Astrocyte of the spinal cord (primary cell): ENCODE results near the gene MACROH2A1.

Experiments
- DNase-seq: peaks from one replicate; pipeline ENCODE4 v3.0.0; 2011; ENCODE audit warnings: low read depth, low spot score
- H3K4me3 ChIP-seq: 2 replicates; pipeline ENCODE4 v1.5.1; 2011; ENCODE audit warnings: low read depth, mild to moderate bottlenecking, low read length, moderate library complexity
- in situ Hi-C: cut with HindIII; loops from 2 replicates; pipeline ENCODE4 v1.10.0; 2017; ENCODE audit warnings: low sequenced_read_pairs
- TF ChIP-seq, protein P1 (sequence below): IDR thresholded peaks from 2 replicates; pipeline ENCODE4 v1.5.1; 2012; ENCODE audit warnings: low read depth, mild to moderate bottlenecking, low read length, inconsistent platforms

MACROH2A1 gene

DNA sequence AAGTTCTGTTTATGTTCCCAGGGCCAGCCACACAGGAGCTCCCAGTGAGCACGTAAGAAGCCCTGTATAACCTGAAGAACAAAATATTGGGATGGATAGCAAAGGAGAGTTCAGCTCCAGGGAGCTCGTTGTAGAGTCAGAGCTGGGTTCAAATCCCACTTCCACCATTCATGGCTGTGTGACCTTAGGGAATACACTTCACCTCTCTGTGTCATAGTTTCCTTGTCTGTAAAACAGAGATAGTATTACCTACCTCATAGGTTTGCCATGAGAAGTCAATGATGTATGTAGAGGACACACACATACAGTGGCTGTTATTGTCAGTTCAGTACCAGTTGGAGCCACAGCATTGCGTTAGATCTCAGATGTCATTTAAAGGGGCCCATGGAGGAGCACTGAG is 67.4 kb downstream of the MACROH2A1 start:
- in situ Hi-C loops = no loop called here
- no peak overlapping the region for H3K4me3 ChIP-seq
- no peak for DNase-seq
- TF ChIP-seq, protein P1, sequence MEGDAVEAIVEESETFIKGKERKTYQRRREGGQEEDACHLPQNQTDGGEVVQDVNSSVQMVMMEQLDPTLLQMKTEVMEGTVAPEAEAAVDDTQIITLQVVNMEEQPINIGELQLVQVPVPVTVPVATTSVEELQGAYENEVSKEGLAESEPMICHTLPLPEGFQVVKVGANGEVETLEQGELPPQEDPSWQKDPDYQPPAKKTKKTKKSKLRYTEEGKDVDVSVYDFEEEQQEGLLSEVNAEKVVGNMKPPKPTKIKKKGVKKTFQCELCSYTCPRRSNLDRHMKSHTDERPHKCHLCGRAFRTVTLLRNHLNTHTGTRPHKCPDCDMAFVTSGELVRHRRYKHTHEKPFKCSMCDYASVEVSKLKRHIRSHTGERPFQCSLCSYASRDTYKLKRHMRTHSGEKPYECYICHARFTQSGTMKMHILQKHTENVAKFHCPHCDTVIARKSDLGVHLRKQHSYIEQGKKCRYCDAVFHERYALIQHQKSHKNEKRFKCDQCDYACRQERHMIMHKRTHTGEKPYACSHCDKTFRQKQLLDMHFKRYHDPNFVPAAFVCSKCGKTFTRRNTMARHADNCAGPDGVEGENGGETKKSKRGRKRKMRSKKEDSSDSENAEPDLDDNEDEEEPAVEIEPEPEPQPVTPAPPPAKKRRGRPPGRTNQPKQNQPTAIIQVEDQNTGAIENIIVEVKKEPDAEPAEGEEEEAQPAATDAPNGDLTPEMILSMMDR = no peak

DNA sequence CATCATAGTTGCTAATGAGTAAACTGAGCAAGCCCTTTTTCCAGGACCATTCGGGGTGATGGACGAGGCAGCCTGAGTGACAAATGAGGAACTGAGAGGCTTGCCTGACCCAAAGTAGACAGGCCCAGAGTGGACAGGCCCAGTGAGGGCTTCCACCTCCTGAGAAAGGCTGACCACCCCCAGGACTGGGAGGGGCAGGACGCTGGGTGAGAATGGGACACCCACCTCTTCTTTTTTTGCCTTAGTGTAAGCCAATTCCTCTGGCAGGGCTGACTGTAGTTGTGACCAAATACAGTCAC is 68.3 kb downstream of the MACROH2A1 start:
- TF ChIP-seq, protein P1 = no peak
- H3K4me3 ChIP-seq = no peak overlapping the region
- DNase-seq = no peak
- in situ Hi-C loops = no loop called here

DNA sequence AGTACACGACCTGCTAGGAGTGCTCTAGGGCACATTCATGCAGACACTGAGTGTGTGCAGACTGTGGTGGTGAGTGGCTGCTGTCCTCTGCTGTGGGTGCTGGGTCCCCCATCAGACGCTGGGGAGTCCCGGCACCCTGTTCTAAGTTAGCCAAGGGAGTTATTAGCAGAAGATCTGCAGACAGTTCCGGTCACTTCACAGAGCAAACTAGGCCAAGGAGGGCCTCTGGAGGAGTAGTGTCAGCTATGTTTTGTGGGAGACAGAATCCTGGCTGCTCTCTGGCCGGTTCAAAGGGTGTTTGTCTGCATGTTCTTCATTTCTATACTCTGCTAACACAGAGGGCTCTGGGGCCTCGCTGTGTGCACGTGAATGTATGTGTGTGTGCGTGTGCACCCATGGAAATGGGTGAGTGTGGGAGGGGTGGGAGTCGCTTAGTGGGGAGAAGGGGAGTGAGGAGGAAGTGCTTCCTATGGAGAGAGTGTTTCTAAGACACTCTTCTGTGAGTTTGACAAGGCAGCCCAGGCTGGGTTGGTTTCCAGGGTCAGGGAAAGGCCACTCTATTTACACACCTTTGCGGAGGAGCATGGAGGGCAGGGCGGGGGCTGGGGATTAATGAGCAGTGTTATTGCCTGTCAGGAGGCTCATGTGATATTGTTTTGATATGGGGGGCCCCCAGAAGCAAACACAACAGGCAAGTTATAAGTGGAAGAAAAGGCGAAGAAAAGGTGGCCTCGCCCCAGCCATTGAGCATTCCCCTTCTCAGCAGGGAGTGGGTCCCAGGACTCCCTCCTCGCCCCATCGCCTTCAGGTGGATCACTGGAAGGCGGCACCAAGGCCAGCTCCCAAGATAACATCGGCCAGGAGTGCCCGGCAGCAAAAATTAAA is 68.9 kb downstream of the MACROH2A1 start:
- H3K4me3 ChIP-seq = no peak overlapping the region
- in situ Hi-C loops = no loop called here
- TF ChIP-seq, protein P1 = no peak
- no peak for DNase-seq

DNA sequence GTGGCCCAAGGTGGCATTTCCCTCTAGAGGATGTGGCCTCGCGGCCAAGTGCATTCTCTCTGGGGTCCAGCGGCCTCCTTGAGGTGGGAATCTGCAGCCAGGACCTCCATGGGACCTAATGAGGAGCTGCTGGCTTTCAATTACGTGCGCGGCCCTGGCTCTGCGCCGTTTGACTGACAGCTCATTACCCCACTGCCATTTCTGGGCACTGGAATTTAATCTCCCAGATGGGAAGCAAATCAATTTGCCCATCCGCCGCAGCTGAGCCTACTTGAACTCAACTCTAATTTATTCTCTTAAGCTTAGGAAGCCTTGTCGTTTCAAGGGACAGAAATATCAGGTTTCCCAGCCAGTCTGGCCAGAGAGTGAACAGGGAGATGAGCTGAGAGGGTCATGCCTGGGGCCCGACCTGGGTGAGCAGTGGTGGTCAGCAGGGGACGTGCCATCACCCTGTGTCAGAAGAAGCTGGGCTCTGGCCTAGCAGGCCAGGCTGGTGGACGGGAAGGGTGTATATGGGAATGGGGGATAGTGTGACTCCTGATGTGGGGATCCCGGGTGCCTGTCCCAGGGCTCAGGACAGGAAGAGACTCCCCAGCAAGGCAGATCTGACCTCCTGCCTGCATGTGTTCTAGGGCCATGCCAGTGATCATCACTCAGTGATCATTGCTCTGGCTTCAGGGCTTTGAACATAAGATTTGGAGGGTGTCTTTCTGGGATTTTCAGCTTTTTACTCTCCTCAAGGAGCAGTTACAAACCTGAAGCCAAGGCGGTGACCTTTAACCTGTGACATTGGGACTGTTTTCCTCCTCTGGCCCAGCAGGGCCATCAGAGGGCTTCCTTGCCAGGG is 69.7 kb downstream of the MACROH2A1 start:
- H3K4me3 ChIP-seq = no peak overlapping the region
- no peak for DNase-seq
- in situ Hi-C loops = no loop called here
- TF ChIP-seq, protein P1 = no peak

DNA sequence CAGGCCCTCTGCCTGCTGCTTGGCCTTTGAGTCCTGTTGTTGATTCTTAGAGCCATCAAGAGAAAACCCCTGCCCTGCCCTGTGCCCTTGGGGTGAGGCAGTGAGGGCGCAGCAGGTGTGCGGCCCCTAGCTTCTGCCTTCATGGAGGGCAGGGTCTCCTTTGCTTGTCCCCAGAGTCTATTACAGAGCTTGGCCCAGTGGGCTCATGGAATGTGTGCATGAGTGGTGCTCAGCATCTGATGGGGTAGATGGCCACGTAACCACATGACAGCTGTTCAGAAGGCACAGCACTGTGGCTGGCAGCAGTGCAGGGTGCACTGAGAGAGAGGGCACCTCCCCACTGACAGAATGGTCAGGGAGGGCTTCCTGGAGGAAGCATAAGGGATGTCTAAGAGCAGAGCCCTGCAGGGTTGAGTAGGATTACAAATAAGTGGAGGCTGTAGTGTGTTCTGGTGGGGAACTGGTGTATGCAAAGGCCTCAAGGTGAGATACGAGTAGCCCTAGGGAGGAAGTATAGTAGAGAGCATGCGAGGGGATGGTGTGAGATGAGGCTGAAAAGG is 70.8 kb downstream of the MACROH2A1 start:
- TF ChIP-seq, protein P1 = no peak
- in situ Hi-C loops = no loop called here
- H3K4me3 ChIP-seq = no peak overlapping the region
- DNase-seq = no peak

DNA sequence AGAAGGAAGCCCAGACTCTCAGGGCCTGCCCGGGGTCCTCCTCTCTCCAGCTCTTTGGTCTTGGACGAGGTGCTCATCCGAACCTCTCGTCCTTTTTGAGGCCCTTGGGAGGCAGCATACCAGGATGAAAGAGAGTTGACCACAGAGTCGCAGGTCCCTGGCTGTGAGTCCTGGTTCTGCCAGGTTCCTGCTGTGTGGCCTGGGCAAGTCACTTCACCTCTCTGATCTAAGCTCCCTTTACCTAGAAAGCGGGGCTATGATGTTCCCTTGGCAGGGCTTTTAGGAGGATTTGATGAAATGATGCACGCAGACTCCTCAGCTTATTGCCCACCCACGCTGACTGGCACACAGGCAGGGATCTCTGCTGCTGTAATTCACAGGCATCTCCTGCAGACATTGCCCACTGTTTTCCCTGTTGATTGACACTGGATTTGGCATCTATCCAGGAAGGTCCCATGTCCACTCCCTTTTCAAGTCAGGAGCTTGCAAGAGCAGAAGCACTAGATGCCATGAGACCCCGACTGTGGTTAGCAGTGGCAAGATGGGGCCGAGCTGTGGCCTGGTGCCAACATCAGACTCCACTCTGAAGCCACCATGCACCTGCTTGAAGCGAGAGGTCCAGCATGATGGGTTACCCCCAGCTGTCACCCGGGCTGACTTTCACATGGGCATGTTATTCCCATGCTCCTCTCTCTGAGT is 71.5 kb downstream of the MACROH2A1 start:
- TF ChIP-seq, protein P1 = no peak
- no peak for DNase-seq
- H3K4me3 ChIP-seq = no peak overlapping the region
- in situ Hi-C loops = no loop called here
